ENCODE measurements around the gene TUB. TPM values are rescaled to one million over a fixed set of nuclear protein-coding genes. Genes with fewer than 3 reads are reported as not detected.

TUB gene
- polyA plus RNA-seq, 3 donors = not detected

- no peaks in the 10 kb centered on the region for H3K79me2 ChIP-seq (ENCODE audit: insufficient read depth, low read length)
- H3K4me2 ChIP-seq (replicated peaks; ENCODE audit: extremely low read depth, low read length, poor library complexity, severe bottlenecking) = no peak overlapping the region
- Mint-ChIP-seq H3K27ac (no peak overlapping the region), H3K9me3 (no peaks in the 10 kb centered on the region), H3K27me3 (ENCODE audit: low read depth in 3 of 3) (peaks cover 0 to 2% (median 0%) of the 10 kb centered on the region in 3 donors), H3K4me1 (no peaks in the 10 kb centered on the region), H3K4me3 (no peak overlapping the region), H3K36me3 (no peaks in the 10 kb centered on the region)
- DNase-seq = peak in 1 of 3 donors; percentile 1
- no peaks in the 10 kb centered on the region for H3K9me3 ChIP-seq (replicated peaks in 1 of 2; ENCODE audit: control insufficient read depth in 1 of 2, insufficient read depth in 1 of 2, low read length in 2 of 2)
- H4K20me1 ChIP-seq (ENCODE audit: insufficient read depth, low read length) = no peaks in the 10 kb centered on the region
- H3K9ac ChIP-seq (ENCODE audit: insufficient read depth, low read length, poor library complexity, severe bottlenecking) = no peak overlapping the region
- H3K36me3 ChIP-seq (replicated peaks in 1 of 2; ENCODE audit: control insufficient read depth in 1 of 2, insufficient read depth in 2 of 2, low read length in 2 of 2) = no peaks in the 10 kb centered on the region
- H3K27me3 ChIP-seq (ENCODE audit: control insufficient read depth in 2 of 2, insufficient read depth in 2 of 2, low read length in 2 of 2) = no peaks in the 10 kb centered on the region
- H3K27ac ChIP-seq (ENCODE audit: low read depth in 1 of 2, low read length in 2 of 2) = no peak overlapping the region
- no peak overlapping the region for H3K4me3 ChIP-seq (replicated peaks in 1 of 3; ENCODE audit: low read depth in 2 of 3, low read length in 3 of 3)
- no peaks in the 10 kb centered on the region for H3K4me1 ChIP-seq (ENCODE audit: control insufficient read depth in 1 of 2, insufficient read depth in 2 of 2, low read length in 2 of 2)
- TF ChIP-seq CTCF (IDR thresholded peaks at IDR 0.05) = no peak
- no peak overlapping the region for H2AFZ ChIP-seq (ENCODE audit: insufficient read depth, low read depth, low read length, poor library complexity, severe bottlenecking)
- intact Hi-C loops (cut with micrococcal nuclease) = no loop called here
- whole genome bisulfite sequencing (ENCODE audit: insufficient coverage) = 100% methylated on average over 1 of the region's 2 CpGs
These were observed 22.9 kb downstream of the TUB start for GRCh38 chr11:8103909-8104308.

- WGBS (ENCODE audit: insufficient coverage) = 90% methylated on average over 3 of the region's 4 CpGs
- H3K27me3 ChIP-seq (ENCODE audit: control insufficient read depth in 2 of 2, insufficient read depth in 2 of 2, low read length in 2 of 2) = no peaks in the 10 kb centered on the region
- no peaks in the 10 kb centered on the region for H3K9me3 ChIP-seq (replicated peaks in 1 of 2; ENCODE audit: control insufficient read depth in 1 of 2, insufficient read depth in 1 of 2, low read length in 2 of 2)
- intact Hi-C loops (cut with micrococcal nuclease) = no loop called here
- H4K20me1 ChIP-seq (ENCODE audit: insufficient read depth, low read length) = no peaks in the 10 kb centered on the region
- H3K9ac ChIP-seq (ENCODE audit: insufficient read depth, low read length, poor library complexity, severe bottlenecking) = no peak overlapping the region
- peaks cover 0 to 2% (median 0%) of the 10 kb centered on the region in 3 donors for H3K27me3 Mint-ChIP-seq (ENCODE audit: low read depth in 3 of 3)
- H3K36me3 ChIP-seq (replicated peaks in 1 of 2; ENCODE audit: control insufficient read depth in 1 of 2, insufficient read depth in 2 of 2, low read length in 2 of 2) = no peaks in the 10 kb centered on the region
- no peaks in the 10 kb centered on the region for H3K4me1 Mint-ChIP-seq
- no peaks in the 10 kb centered on the region for H3K36me3 Mint-ChIP-seq
- no peaks in the 10 kb centered on the region for H3K4me1 ChIP-seq (ENCODE audit: control insufficient read depth in 1 of 2, insufficient read depth in 2 of 2, low read length in 2 of 2)
- H3K9me3 Mint-ChIP-seq = no peaks in the 10 kb centered on the region
- no peak overlapping the region for H3K27ac ChIP-seq (ENCODE audit: low read depth in 1 of 2, low read length in 2 of 2)
- H3K4me2 ChIP-seq (replicated peaks; ENCODE audit: extremely low read depth, low read length, poor library complexity, severe bottlenecking) = no peak overlapping the region
- no peaks in the 10 kb centered on the region for H3K79me2 ChIP-seq (ENCODE audit: insufficient read depth, low read length)
- no peak overlapping the region for H3K4me3 ChIP-seq (replicated peaks in 1 of 3; ENCODE audit: low read depth in 2 of 3, low read length in 3 of 3)
- TF ChIP-seq CTCF (IDR thresholded peaks at IDR 0.05) = no peak
- no peak overlapping the region for H2AFZ ChIP-seq (ENCODE audit: insufficient read depth, low read depth, low read length, poor library complexity, severe bottlenecking)
- H3K27ac Mint-ChIP-seq = no peak overlapping the region
- no peak for DNase-seq
- H3K4me3 Mint-ChIP-seq = no peak overlapping the region
These were observed 24.1 kb downstream of the TUB start for GRCh38 chr11:8105133-8105532.

Measured in CD14-positive monocyte (primary cell).